ENCODE data around the gene EPB41L4B. TPM values are rescaled to one million over a fixed set of nuclear protein-coding genes. Genes with fewer than 3 reads are reported as not detected.
"Not testable (repeated sequence)": the region's sequence is repeated elsewhere in the genome, so short reads cannot be mapped to it uniquely, and the experiment has no call there.

The EPB41L4B gene
- total and polyA plus RNA-seq, 9 donors: 6.2 to 14.3 (median 6.8) TPM

- WGBS (ENCODE audit: insufficient coverage): 100% methylated on average over 1 of the region's 5 CpGs
Measured at GRCh38 chr9:109143881-109144562, 176.8 kb downstream of the EPB41L4B start.

DNA sequence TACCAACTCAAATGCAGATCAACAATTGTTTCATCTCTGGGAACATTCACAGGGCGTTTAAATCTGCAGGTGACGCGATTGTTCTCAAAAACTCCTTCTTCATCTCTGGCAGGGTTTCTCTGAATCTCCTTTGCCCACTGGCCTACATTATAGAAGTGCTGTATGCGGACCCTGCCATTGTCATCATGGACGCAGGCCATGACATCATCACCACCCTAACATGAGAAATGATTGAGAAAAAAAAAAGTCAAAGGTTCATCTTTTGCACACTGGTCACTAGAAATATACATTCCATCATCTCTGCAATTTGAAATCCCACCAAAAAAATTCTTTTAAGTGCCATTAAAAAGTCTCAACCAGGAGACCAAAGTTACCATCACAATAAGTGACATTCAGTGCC lies 179.5 kb downstream of the EPB41L4B start:
- no peak overlapping the region for H3K27ac ChIP-seq (ENCODE audit: low read length)
- no peaks in the 10 kb centered on the region for H3K36me3 ChIP-seq (ENCODE audit: control insufficient read depth, insufficient read depth, low read length)
- no peaks in the 10 kb centered on the region for H3K27me3 ChIP-seq (ENCODE audit: control insufficient read depth, insufficient read depth, low read length)
- 90% methylated on average over 3 of the region's 5 CpGs for WGBS (ENCODE audit: insufficient coverage)
- no peak for DNase-seq
- no peak overlapping the region for H3K4me3 ChIP-seq (ENCODE audit: low read length)
- no peaks in the 10 kb centered on the region for H3K4me1 ChIP-seq (ENCODE audit: control insufficient read depth, insufficient read depth, low read length)
- H3K9me3 ChIP-seq (replicated peaks; ENCODE audit: control insufficient read depth, low read depth, low read length): no peaks in the 10 kb centered on the region

More at GRCh38 chr9:109143881-109144562, 176.8 kb downstream of the EPB41L4B start:
- no peaks in the 10 kb centered on the region for H3K36me3 ChIP-seq (ENCODE audit: control insufficient read depth, insufficient read depth, low read length)
- no peaks in the 10 kb centered on the region for H3K4me1 ChIP-seq (ENCODE audit: control insufficient read depth, insufficient read depth, low read length)
- DNase-seq: no peak
- no peaks in the 10 kb centered on the region for H3K27me3 ChIP-seq (ENCODE audit: control insufficient read depth, insufficient read depth, low read length)
- no peak overlapping the region for H3K4me3 ChIP-seq (ENCODE audit: low read length)
- H3K27ac ChIP-seq (ENCODE audit: low read length): no peak overlapping the region
- H3K9me3 ChIP-seq (replicated peaks; ENCODE audit: control insufficient read depth, low read depth, low read length): no peaks in the 10 kb centered on the region

- Histone ChIP-seq H3K36me3 (ENCODE audit: control insufficient read depth, insufficient read depth, low read length) (no peaks in the 10 kb centered on the region), H3K27me3 (ENCODE audit: control insufficient read depth, insufficient read depth, low read length) (no peaks in the 10 kb centered on the region), H3K27ac (ENCODE audit: low read length) (no peak overlapping the region), H3K4me1 (ENCODE audit: control insufficient read depth, insufficient read depth, low read length) (no peaks in the 10 kb centered on the region), H3K4me3 (ENCODE audit: low read length) (no peak overlapping the region), H3K9me3 (replicated peaks; ENCODE audit: control insufficient read depth, low read depth, low read length) (no peaks in the 10 kb centered on the region)
- DNase-seq: no peak
- WGBS (ENCODE audit: insufficient coverage): no CpG with 5 or more reads among the region's 1 CpG
Measured at GRCh38 chr9:109139851-109140250, 181.0 kb downstream of the EPB41L4B start.

- no peaks in the 10 kb centered on the region for H3K27me3 ChIP-seq (ENCODE audit: control insufficient read depth, insufficient read depth, low read length)
- H3K36me3 ChIP-seq (ENCODE audit: control insufficient read depth, insufficient read depth, low read length): no peaks in the 10 kb centered on the region
- DNase-seq: no peak
- no peak overlapping the region for H3K4me3 ChIP-seq (ENCODE audit: low read length)
- no peaks in the 10 kb centered on the region for H3K4me1 ChIP-seq (ENCODE audit: control insufficient read depth, insufficient read depth, low read length)
- no peak overlapping the region for H3K27ac ChIP-seq (ENCODE audit: low read length)
- no peaks in the 10 kb centered on the region for H3K9me3 ChIP-seq (replicated peaks; ENCODE audit: control insufficient read depth, low read depth, low read length)
- WGBS (ENCODE audit: insufficient coverage): no CpG with 5 or more reads among the region's 2 CpGs
Measured at GRCh38 chr9:109138421-109138820, 182.4 kb downstream of the EPB41L4B start.

GRCh38 chr9:109134167-109134578 lies 186.7 kb downstream of the EPB41L4B start:
- H3K9me3 ChIP-seq (replicated peaks; ENCODE audit: control insufficient read depth, low read depth, low read length): no peaks in the 10 kb centered on the region
- H3K27ac ChIP-seq (ENCODE audit: low read length): no peak overlapping the region
- H3K36me3 ChIP-seq (ENCODE audit: control insufficient read depth, insufficient read depth, low read length): no peaks in the 10 kb centered on the region
- DNase-seq: no peak
- no peaks in the 10 kb centered on the region for H3K4me1 ChIP-seq (ENCODE audit: control insufficient read depth, insufficient read depth, low read length)
- 78% methylated on average over 1 of the region's 1 CpG for WGBS (ENCODE audit: insufficient coverage)
- H3K4me3 ChIP-seq (ENCODE audit: low read length): no peak overlapping the region
- no peaks in the 10 kb centered on the region for H3K27me3 ChIP-seq (ENCODE audit: control insufficient read depth, insufficient read depth, low read length)

DNA sequence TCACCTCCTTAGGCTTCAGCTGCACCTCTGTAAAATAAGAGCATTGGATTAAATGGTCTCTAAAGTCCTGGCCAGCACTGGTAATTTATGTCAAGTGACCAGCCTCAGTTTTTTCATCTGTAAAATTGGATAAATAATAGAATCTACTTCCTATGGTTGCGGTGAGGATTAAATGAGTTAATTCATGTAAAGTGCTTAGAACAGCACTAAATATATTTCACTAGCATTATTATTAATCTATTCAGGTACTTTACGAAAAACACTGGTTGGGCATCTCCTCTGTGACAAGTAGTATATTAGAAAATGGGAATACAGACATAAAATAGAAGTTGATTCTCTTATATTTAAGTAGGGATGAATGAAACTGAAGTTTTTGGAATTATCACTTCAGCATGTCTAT lies 187.3 kb downstream of the EPB41L4B start:
- H3K4me1 ChIP-seq (ENCODE audit: control insufficient read depth, insufficient read depth, low read length): no peaks in the 10 kb centered on the region
- H3K27ac ChIP-seq (ENCODE audit: low read length): no peak overlapping the region
- WGBS (ENCODE audit: insufficient coverage): no CpG with 5 or more reads among the region's 2 CpGs
- H3K36me3 ChIP-seq (ENCODE audit: control insufficient read depth, insufficient read depth, low read length): no peaks in the 10 kb centered on the region
- no peaks in the 10 kb centered on the region for H3K27me3 ChIP-seq (ENCODE audit: control insufficient read depth, insufficient read depth, low read length)
- H3K9me3 ChIP-seq (replicated peaks; ENCODE audit: control insufficient read depth, low read depth, low read length): no peaks in the 10 kb centered on the region
- no peak for DNase-seq
- no peak overlapping the region for H3K4me3 ChIP-seq (ENCODE audit: low read length)

GRCh38 chr9:109132567-109133021 lies 188.3 kb downstream of the EPB41L4B start:
- no CpG with 5 or more reads among the region's 2 CpGs for WGBS (ENCODE audit: insufficient coverage)
- Histone ChIP-seq H3K4me3 (ENCODE audit: low read length) (no peak overlapping the region), H3K4me1 (ENCODE audit: control insufficient read depth, insufficient read depth, low read length) (no peaks in the 10 kb centered on the region), H3K27me3 (ENCODE audit: control insufficient read depth, insufficient read depth, low read length) (no peaks in the 10 kb centered on the region), H3K9me3 (replicated peaks; ENCODE audit: control insufficient read depth, low read depth, low read length) (no peaks in the 10 kb centered on the region), H3K27ac (ENCODE audit: low read length) (no peak overlapping the region), H3K36me3 (ENCODE audit: control insufficient read depth, insufficient read depth, low read length) (no peaks in the 10 kb centered on the region)
- no peak for DNase-seq

DNA sequence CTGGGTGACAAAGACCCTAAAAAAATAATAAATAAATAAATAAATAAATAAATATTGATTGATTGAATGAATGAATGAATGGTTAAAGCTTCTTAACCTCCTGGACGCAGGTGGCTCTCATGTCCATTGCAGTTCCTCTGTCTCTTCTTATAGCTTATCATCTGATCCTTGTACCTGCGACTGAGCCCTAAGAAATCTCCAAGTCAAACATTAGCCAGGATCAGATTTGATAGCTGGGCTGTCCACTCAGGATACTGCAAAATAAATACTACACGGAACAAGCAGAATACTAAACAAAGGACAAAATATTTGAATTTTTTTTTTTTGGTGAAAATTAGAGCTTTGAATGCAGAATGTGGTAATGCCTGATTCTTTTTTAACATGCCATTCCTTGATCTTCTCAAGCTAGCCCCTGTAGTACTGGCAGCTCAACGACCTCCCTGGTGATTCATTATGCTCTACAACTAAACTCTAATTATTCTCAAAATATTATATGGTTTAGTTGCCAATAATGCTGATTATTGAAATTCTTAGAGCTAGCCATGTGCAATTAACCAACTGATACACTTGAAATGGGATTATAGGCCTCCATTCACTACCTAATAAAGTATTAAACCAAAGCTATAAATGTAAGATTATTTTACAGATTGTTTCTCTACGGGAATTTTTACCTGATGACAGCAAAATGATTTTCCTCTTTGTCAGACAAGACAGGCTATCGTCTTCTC lies 191.2 kb downstream of the EPB41L4B start:
- 100% methylated on average over 1 of the region's 6 CpGs for WGBS (ENCODE audit: insufficient coverage)
- Histone ChIP-seq H3K27me3 (ENCODE audit: control insufficient read depth, insufficient read depth, low read length) (no peaks in the 10 kb centered on the region), H3K9me3 (replicated peaks; ENCODE audit: control insufficient read depth, low read depth, low read length) (no peaks in the 10 kb centered on the region)

GRCh38 chr9:109126671-109127070 lies 194.2 kb downstream of the EPB41L4B start:
- H3K27ac ChIP-seq (ENCODE audit: low read length); H3K36me3 ChIP-seq (ENCODE audit: control insufficient read depth, insufficient read depth, low read length); H3K27me3 ChIP-seq (ENCODE audit: control insufficient read depth, insufficient read depth, low read length); H3K4me3 ChIP-seq (ENCODE audit: low read length); H3K4me1 ChIP-seq (ENCODE audit: control insufficient read depth, insufficient read depth, low read length); DNase-seq; H3K9me3 ChIP-seq (replicated peaks; ENCODE audit: control insufficient read depth, low read depth, low read length): not testable (repeated sequence)
- 68% methylated on average over 3 of the region's 4 CpGs for WGBS (ENCODE audit: insufficient coverage)

More for the DNA sequence above, 191.2 kb downstream of the EPB41L4B start:
- Histone ChIP-seq H3K4me3 (ENCODE audit: low read length) (no peak overlapping the region), H3K27ac (ENCODE audit: low read length) (no peak overlapping the region), H3K4me1 (ENCODE audit: control insufficient read depth, insufficient read depth, low read length) (no peaks in the 10 kb centered on the region), H3K36me3 (ENCODE audit: control insufficient read depth, insufficient read depth, low read length) (no peaks in the 10 kb centered on the region)
- no peak for DNase-seq

GRCh38 chr9:109124121-109124520 lies 196.7 kb downstream of the EPB41L4B start:
- Histone ChIP-seq H3K4me3 (ENCODE audit: low read length) (no peak overlapping the region), H3K4me1 (ENCODE audit: control insufficient read depth, insufficient read depth, low read length) (peaks cover 4% of the 10 kb centered on the region), H3K27ac (ENCODE audit: low read length) (no peak overlapping the region), H3K9me3 (replicated peaks; ENCODE audit: control insufficient read depth, low read depth, low read length) (no peaks in the 10 kb centered on the region), H3K27me3 (ENCODE audit: control insufficient read depth, insufficient read depth, low read length) (no peaks in the 10 kb centered on the region), H3K36me3 (ENCODE audit: control insufficient read depth, insufficient read depth, low read length) (no peaks in the 10 kb centered on the region)
- no peak for DNase-seq
- WGBS (ENCODE audit: insufficient coverage): no CpG with 5 or more reads among the region's 2 CpGs
